ENCODE measurements around the gene CPS1. TPM values are rescaled to one million over a fixed set of nuclear protein-coding genes. Genes with fewer than 3 reads are reported as not detected.

CPS1 gene
- total and polyA plus RNA-seq, 2 experiments from 2014 or later: 5.5 to 11.0 TPM

GRCh38 chr2:210524533-210524932 lies 31.9 kb upstream of the CPS1 start:
- Histone ChIP-seq H3K4me3 (no peak overlapping the region), H3K4me1 (ENCODE audit: insufficient read depth) (peaks cover 10% of the 10 kb centered on the region; the same call in 1 of the 2 replicates), H3F3A (replicated peaks; ENCODE audit: low read depth) (no peaks in the 10 kb centered on the region), H3K27ac (ENCODE audit: low read depth) (no peak overlapping the region), H4K20me1 (replicated peaks; ENCODE audit: insufficient read depth) (no peaks in the 10 kb centered on the region), H3K27me3 (ENCODE audit: insufficient read depth) (no peaks in the 10 kb centered on the region), H3K9me2 (ENCODE audit: insufficient read depth) (no peaks in the 10 kb centered on the region), H2AFZ (no peak overlapping the region), H3K79me2 (replicated peaks; ENCODE audit: insufficient read depth) (no peaks in the 10 kb centered on the region), H3K4me2 (no peak overlapping the region), H3K36me3 (ENCODE audit: insufficient read depth) (no peaks in the 10 kb centered on the region)
- no peaks in the 10 kb centered on the region for H3K36me3 Mint-ChIP-seq (ENCODE audit: low read depth)
- H3K27ac Mint-ChIP-seq: no peak overlapping the region
- DNase-seq (ENCODE audit: low spot score) (no peak), ATAC-seq (no peak)
- H3K9me3 Mint-ChIP-seq: no peaks in the 10 kb centered on the region
- H3K4me1 Mint-ChIP-seq: peaks cover 22% of the 10 kb centered on the region
- no peak overlapping the region for H3K4me3 Mint-ChIP-seq
- TF ChIP-seq JUNB (IDR thresholded peaks at IDR 0.05; ENCODE audit: unreplicated experiment) (no peak), STAT1 (IDR thresholded peaks at IDR 0.05; ENCODE audit: unreplicated experiment) (no peak), ETS1 (IDR thresholded peaks at IDR 0.05) (no peak), ZNF331 (CRISPR knock-in tag; IDR thresholded peaks at IDR 0.05; ENCODE audit: low read depth) (no peak), CTCF (conservative IDR thresholded peaks at IDR 0.05; ENCODE audit: low read depth in 2 of 2) (no peak), NANOG (IDR thresholded peaks at IDR 0.05; ENCODE audit: borderline replicate concordance) (no peak)
- TF ChIP-seq, protein P1, sequence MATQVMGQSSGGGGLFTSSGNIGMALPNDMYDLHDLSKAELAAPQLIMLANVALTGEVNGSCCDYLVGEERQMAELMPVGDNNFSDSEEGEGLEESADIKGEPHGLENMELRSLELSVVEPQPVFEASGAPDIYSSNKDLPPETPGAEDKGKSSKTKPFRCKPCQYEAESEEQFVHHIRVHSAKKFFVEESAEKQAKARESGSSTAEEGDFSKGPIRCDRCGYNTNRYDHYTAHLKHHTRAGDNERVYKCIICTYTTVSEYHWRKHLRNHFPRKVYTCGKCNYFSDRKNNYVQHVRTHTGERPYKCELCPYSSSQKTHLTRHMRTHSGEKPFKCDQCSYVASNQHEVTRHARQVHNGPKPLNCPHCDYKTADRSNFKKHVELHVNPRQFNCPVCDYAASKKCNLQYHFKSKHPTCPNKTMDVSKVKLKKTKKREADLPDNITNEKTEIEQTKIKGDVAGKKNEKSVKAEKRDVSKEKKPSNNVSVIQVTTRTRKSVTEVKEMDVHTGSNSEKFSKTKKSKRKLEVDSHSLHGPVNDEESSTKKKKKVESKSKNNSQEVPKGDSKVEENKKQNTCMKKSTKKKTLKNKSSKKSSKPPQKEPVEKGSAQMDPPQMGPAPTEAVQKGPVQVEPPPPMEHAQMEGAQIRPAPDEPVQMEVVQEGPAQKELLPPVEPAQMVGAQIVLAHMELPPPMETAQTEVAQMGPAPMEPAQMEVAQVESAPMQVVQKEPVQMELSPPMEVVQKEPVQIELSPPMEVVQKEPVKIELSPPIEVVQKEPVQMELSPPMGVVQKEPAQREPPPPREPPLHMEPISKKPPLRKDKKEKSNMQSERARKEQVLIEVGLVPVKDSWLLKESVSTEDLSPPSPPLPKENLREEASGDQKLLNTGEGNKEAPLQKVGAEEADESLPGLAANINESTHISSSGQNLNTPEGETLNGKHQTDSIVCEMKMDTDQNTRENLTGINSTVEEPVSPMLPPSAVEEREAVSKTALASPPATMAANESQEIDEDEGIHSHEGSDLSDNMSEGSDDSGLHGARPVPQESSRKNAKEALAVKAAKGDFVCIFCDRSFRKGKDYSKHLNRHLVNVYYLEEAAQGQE (IDR thresholded peaks at IDR 0.05; ENCODE audit: unreplicated experiment): no peak
- TF ChIP-seq, protein P2, sequence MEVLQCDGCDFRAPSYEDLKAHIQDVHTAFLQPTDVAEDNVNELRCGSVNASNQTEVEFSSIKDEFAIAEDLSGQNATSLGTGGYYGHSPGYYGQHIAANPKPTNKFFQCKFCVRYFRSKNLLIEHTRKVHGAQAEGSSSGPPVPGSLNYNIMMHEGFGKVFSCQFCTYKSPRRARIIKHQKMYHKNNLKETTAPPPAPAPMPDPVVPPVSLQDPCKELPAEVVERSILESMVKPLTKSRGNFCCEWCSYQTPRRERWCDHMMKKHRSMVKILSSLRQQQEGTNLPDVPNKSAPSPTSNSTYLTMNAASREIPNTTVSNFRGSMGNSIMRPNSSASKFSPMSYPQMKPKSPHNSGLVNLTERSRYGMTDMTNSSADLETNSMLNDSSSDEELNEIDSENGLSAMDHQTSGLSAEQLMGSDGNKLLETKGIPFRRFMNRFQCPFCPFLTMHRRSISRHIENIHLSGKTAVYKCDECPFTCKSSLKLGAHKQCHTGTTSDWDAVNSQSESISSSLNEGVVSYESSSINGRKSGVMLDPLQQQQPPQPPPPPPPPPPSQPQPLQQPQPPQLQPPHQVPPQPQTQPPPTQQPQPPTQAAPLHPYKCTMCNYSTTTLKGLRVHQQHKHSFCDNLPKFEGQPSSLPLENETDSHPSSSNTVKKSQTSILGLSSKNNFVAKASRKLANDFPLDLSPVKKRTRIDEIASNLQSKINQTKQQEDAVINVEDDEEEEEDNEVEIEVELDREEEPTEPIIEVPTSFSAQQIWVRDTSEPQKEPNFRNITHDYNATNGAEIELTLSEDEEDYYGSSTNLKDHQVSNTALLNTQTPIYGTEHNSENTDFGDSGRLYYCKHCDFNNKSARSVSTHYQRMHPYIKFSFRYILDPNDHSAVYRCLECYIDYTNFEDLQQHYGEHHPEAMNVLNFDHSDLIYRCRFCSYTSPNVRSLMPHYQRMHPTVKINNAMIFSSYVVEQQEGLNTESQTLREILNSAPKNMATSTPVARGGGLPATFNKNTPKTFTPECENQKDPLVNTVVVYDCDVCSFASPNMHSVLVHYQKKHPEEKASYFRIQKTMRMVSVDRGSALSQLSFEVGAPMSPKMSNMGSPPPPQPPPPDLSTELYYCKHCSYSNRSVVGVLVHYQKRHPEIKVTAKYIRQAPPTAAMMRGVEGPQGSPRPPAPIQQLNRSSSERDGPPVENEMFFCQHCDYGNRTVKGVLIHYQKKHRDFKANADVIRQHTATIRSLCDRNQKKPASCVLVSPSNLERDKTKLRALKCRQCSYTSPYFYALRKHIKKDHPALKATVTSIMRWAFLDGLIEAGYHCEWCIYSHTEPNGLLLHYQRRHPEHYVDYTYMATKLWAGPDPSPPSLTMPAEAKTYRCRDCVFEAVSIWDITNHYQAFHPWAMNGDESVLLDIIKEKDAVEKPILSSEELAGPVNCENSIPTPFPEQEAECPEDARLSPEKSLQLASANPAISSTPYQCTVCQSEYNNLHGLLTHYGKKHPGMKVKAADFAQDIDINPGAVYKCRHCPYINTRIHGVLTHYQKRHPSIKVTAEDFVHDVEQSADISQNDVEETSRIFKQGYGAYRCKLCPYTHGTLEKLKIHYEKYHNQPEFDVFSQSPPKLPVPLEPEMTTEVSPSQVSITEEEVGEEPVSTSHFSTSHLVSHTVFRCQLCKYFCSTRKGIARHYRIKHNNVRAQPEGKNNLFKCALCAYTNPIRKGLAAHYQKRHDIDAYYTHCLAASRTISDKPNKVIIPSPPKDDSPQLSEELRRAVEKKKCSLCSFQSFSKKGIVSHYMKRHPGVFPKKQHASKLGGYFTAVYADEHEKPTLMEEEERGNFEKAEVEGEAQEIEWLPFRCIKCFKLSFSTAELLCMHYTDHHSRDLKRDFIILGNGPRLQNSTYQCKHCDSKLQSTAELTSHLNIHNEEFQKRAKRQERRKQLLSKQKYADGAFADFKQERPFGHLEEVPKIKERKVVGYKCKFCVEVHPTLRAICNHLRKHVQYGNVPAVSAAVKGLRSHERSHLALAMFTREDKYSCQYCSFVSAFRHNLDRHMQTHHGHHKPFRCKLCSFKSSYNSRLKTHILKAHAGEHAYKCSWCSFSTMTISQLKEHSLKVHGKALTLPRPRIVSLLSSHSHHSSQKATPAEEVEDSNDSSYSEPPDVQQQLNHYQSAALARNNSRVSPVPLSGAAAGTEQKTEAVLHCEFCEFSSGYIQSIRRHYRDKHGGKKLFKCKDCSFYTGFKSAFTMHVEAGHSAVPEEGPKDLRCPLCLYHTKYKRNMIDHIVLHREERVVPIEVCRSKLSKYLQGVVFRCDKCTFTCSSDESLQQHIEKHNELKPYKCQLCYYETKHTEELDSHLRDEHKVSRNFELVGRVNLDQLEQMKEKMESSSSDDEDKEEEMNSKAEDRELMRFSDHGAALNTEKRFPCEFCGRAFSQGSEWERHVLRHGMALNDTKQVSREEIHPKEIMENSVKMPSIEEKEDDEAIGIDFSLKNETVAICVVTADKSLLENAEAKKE (CRISPR knock-in tag; IDR thresholded peaks at IDR 0.05): no peak
- peaks cover 5% of the 10 kb centered on the region for H3K27me3 Mint-ChIP-seq (ENCODE audit: insufficient read depth, low read depth, poor library complexity)
